ENCODE results near the gene KCNJ2. TPM values are rescaled to one million over a fixed set of nuclear protein-coding genes. Genes with fewer than 3 reads are reported as not detected.

The KCNJ2 gene
- total and polyA plus RNA-seq, 2 experiments from 2014 or later, result 0.75 to 1.1 TPM

- no peaks in the 10 kb centered on the region for H4K20me1 ChIP-seq (ENCODE audit: insufficient read depth)
- H3K27me3 ChIP-seq (replicated peaks; ENCODE audit: insufficient read depth), result no peaks in the 10 kb centered on the region
- peaks cover 22% of the 10 kb centered on the region for H3K4me1 ChIP-seq (ENCODE audit: insufficient read depth)
- 84 to 89% methylated on average over 5 of the region's 5 CpGs for WGBS, 2 experiments (ENCODE audit: low coverage in 1 of 2, low lambda C conversion rate in 2 of 2, missing lambda C conversion rate in 2 of 2)
- H3K9me3 ChIP-seq (ENCODE audit: low read depth), result no peaks in the 10 kb centered on the region
- H3K27ac ChIP-seq, result no peak overlapping the region
- no peaks in the 10 kb centered on the region for H3K36me3 ChIP-seq (ENCODE audit: low read depth)
- no peak overlapping the region for H3K4me3 ChIP-seq
- peaks cover 20% of the 10 kb centered on the region for H3F3A ChIP-seq (ENCODE audit: insufficient read depth)
- no peak overlapping the region for H3K4me2 ChIP-seq (ENCODE audit: unreplicated experiment)
- H3K9ac ChIP-seq, result no peak overlapping the region
- H3K9me2 ChIP-seq (ENCODE audit: insufficient read depth), result no peaks in the 10 kb centered on the region
- no peaks in the 10 kb centered on the region for H3K79me2 ChIP-seq (ENCODE audit: insufficient read depth)
- no peak overlapping the region for H2AFZ ChIP-seq
- TF ChIP-seq EZH2phosphoT487 (IDR thresholded peaks at IDR 0.05; ENCODE audit: insufficient read depth, low read depth) (no peak), EZH2 (IDR thresholded peaks at IDR 0.05; ENCODE audit: insufficient read depth, poor library complexity, severe bottlenecking) (no peak)
- in situ Hi-C loops (cut with MboI), result no loop called here
- DNase-seq, result no peak
These were observed 33.2 kb upstream of the KCNJ2 start for GRCh38 chr17:70136131-70136530.

- Histone ChIP-seq H3K79me2 (ENCODE audit: insufficient read depth) (no peaks in the 10 kb centered on the region), H4K20me1 (ENCODE audit: insufficient read depth) (no peaks in the 10 kb centered on the region), H3K4me3 (peak overlapping the region; percentile 67), H3K4me1 (ENCODE audit: insufficient read depth) (peaks cover 22% of the 10 kb centered on the region), H3K4me2 (ENCODE audit: unreplicated experiment) (peak overlapping the region; percentile 92), H3K27me3 (replicated peaks; ENCODE audit: insufficient read depth) (no peaks in the 10 kb centered on the region), H3K9me3 (ENCODE audit: low read depth) (no peaks in the 10 kb centered on the region), H2AFZ (peak overlapping the region; percentile 65), H3F3A (ENCODE audit: insufficient read depth) (peaks cover 20% of the 10 kb centered on the region), H3K36me3 (ENCODE audit: low read depth) (no peaks in the 10 kb centered on the region), H3K9ac (peak overlapping the region; percentile 83), H3K27ac (peak overlapping the region; percentile 94), H3K9me2 (ENCODE audit: insufficient read depth) (no peaks in the 10 kb centered on the region)
- DNase-seq, result peak; percentile 93
- TF ChIP-seq EZH2phosphoT487 (IDR thresholded peaks at IDR 0.05; ENCODE audit: insufficient read depth, low read depth) (no peak), EZH2 (IDR thresholded peaks at IDR 0.05; ENCODE audit: insufficient read depth, poor library complexity, severe bottlenecking) (no peak)
- WGBS, 2 experiments (ENCODE audit: low coverage in 1 of 2, low lambda C conversion rate in 2 of 2, missing lambda C conversion rate in 2 of 2), result 1 to 5% methylated on average over 9 of the region's 9 CpGs
- in situ Hi-C loops (cut with MboI), result no loop called here
These were observed 31.7 kb upstream of the KCNJ2 start for GRCh38 chr17:70137451-70138230.

GRCh38 chr17:70138291-70138865 lies 31.0 kb upstream of the KCNJ2 start:
- Histone ChIP-seq H2AFZ (no peak overlapping the region), H3K9ac (peak overlapping the region; percentile 83)

GRCh38 chr17:70139449-70139993 lies 29.8 kb upstream of the KCNJ2 start:
- H3K4me2 ChIP-seq (ENCODE audit: unreplicated experiment), result no peak overlapping the region
- H2AFZ ChIP-seq, result no peak overlapping the region
- no peaks in the 10 kb centered on the region for H3K27me3 ChIP-seq (replicated peaks; ENCODE audit: insufficient read depth)
- H3K9me3 ChIP-seq (ENCODE audit: low read depth), result no peaks in the 10 kb centered on the region
- in situ Hi-C loops (cut with MboI), result no loop called here
- H3K4me1 ChIP-seq (ENCODE audit: insufficient read depth), result peaks cover 22% of the 10 kb centered on the region
- H3F3A ChIP-seq (ENCODE audit: insufficient read depth), result peaks cover 20% of the 10 kb centered on the region
- H3K27ac ChIP-seq, result no peak overlapping the region
- WGBS, 2 experiments (ENCODE audit: low coverage in 1 of 2, low lambda C conversion rate in 2 of 2, missing lambda C conversion rate in 2 of 2), result 53 to 60% methylated on average over 3 of the region's 3 CpGs
- no peak overlapping the region for H3K4me3 ChIP-seq
- H3K9ac ChIP-seq, result no peak overlapping the region
- no peaks in the 10 kb centered on the region for H3K9me2 ChIP-seq (ENCODE audit: insufficient read depth)
- no peaks in the 10 kb centered on the region for H4K20me1 ChIP-seq (ENCODE audit: insufficient read depth)
- no peaks in the 10 kb centered on the region for H3K36me3 ChIP-seq (ENCODE audit: low read depth)
- no peaks in the 10 kb centered on the region for H3K79me2 ChIP-seq (ENCODE audit: insufficient read depth)
- DNase-seq, result no peak
- TF ChIP-seq EZH2 (IDR thresholded peaks at IDR 0.05; ENCODE audit: insufficient read depth, poor library complexity, severe bottlenecking) (no peak), EZH2phosphoT487 (IDR thresholded peaks at IDR 0.05; ENCODE audit: insufficient read depth, low read depth) (no peak)

More at GRCh38 chr17:70138291-70138865, 31.0 kb upstream of the KCNJ2 start:
- H3K4me1 ChIP-seq (ENCODE audit: insufficient read depth), result peaks cover 22% of the 10 kb centered on the region
- TF ChIP-seq EZH2phosphoT487 (IDR thresholded peaks at IDR 0.05; ENCODE audit: insufficient read depth, low read depth) (no peak), EZH2 (IDR thresholded peaks at IDR 0.05; ENCODE audit: insufficient read depth, poor library complexity, severe bottlenecking) (no peak)
- H3K27ac ChIP-seq, result peak overlapping the region; percentile 94
- H3K9me2 ChIP-seq (ENCODE audit: insufficient read depth), result no peaks in the 10 kb centered on the region
- H3K4me2 ChIP-seq (ENCODE audit: unreplicated experiment), result peak overlapping the region; percentile 92
- DNase-seq, result peak; percentile 33
- no peaks in the 10 kb centered on the region for H3K79me2 ChIP-seq (ENCODE audit: insufficient read depth)
- H3K9me3 ChIP-seq (ENCODE audit: low read depth), result no peaks in the 10 kb centered on the region
- peak overlapping the region; percentile 67 for H3K4me3 ChIP-seq
- in situ Hi-C loops (cut with MboI), result no loop called here
- no peaks in the 10 kb centered on the region for H3K36me3 ChIP-seq (ENCODE audit: low read depth)
- no peaks in the 10 kb centered on the region for H3K27me3 ChIP-seq (replicated peaks; ENCODE audit: insufficient read depth)
- H3F3A ChIP-seq (ENCODE audit: insufficient read depth), result peaks cover 20% of the 10 kb centered on the region
- no peaks in the 10 kb centered on the region for H4K20me1 ChIP-seq (ENCODE audit: insufficient read depth)
- WGBS, 2 experiments (ENCODE audit: low coverage in 1 of 2, low lambda C conversion rate in 2 of 2, missing lambda C conversion rate in 2 of 2), result 16 to 19% methylated on average over 3 of the region's 3 CpGs

Data from GM23248 (cell line).